ENCODE measurements around the gene CTAG1B.

The CTAG1B gene

GRCh38 chrX:154599531-154599930, 19.6 kb downstream of the CTAG1B start:
- TF ChIP-seq CTCF (IDR thresholded peaks at IDR 0.05; ENCODE audit: borderline replicate concordance, insufficient read depth, low read depth, low read length), result no peak
- H3K4me3 ChIP-seq (ENCODE audit: low read depth, low read length), result no peak overlapping the region

GRCh38 chrX:154598656-154599055, 20.4 kb downstream of the CTAG1B start:
- TF ChIP-seq CTCF (IDR thresholded peaks at IDR 0.05; ENCODE audit: borderline replicate concordance, insufficient read depth, low read depth, low read length), result no peak
- H3K4me3 ChIP-seq (ENCODE audit: low read depth, low read length), result no peak overlapping the region

DNA sequence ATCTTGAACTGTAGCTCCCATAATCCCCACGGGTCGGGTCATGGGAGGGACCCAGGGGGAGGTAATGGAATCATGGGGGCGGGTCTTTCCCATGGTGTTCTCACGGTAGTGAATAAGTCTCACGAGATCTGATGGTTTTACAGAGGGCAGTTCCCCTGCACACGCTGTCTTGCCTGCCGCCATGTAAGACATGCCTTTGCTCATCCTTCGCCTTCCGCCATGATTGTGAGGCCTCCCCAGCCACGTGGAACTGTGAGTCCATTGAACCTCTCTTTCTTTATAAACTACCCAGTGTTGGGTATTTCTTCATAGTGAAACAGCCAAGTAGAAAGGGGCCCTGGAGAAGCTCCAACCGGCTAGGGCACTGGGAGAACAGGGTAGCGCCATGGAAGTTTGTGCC, 21.9 kb downstream of the CTAG1B start:
- TF ChIP-seq CTCF (IDR thresholded peaks at IDR 0.05; ENCODE audit: borderline replicate concordance, insufficient read depth, low read depth, low read length), result no peak
- no peak overlapping the region for H3K4me3 ChIP-seq (ENCODE audit: low read depth, low read length)

DNA sequence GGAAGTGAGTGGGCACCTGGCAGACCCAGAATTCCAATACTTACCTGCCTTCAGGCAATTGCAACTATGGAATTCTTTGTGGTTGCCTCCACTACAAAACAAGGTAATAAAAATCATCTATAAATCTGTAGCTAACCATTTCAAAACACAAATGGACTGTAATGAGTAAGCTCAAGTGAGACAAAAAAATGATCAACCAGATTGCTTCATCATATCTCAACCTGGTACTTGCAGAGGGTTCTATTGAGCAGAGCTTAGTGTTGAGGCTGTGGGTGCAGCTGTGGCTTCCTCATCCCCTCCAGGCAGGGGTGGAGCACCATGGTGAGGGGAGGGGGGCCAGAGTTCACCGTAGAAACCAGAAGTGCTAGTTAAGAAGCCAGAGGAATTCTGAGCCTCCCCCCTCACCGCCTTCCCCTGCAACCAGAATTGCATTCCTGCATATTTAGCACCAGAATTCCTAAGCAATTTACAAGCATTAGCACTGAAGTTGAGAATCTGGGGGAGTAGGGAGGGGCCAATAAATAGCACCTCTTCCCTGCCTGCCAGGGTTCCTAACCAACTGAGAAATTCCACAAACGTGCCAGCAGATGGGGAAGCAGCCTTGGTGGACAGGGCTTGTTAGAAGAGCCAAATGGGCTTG, 22.7 kb downstream of the CTAG1B start:
- TF ChIP-seq CTCF (IDR thresholded peaks at IDR 0.05; ENCODE audit: borderline replicate concordance, insufficient read depth, low read depth, low read length), result no peak
- H3K4me3 ChIP-seq (ENCODE audit: low read depth, low read length), result no peak overlapping the region

- no peak for TF ChIP-seq CTCF (IDR thresholded peaks at IDR 0.05; ENCODE audit: borderline replicate concordance, insufficient read depth, low read depth, low read length)
- no peak overlapping the region for H3K4me3 ChIP-seq (ENCODE audit: low read depth, low read length)
These were observed 23.4 kb downstream of the CTAG1B start for GRCh38 chrX:154595559-154596249.

DNA sequence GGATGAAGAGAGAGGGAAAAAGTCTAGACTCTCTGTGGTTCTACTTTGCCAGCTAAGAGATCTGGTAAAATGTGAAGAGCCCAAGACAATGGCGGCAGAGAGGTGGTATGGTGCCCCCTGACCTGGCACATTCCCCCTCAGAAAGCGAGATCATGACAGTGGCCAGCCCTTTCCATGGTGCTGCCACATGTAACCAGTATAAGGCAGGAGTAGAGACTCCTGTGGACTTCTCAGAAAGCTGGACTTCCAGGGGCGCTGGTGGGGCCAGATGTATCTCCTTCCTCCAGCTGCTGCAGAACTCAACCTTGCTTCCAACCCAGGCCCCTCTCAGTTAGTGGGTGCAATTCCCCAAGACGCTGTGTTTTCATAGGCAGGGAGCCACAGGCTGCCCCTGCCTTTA, 24.6 kb downstream of the CTAG1B start:
- TF ChIP-seq CTCF (IDR thresholded peaks at IDR 0.05; ENCODE audit: borderline replicate concordance, insufficient read depth, low read depth, low read length), result no peak
- H3K4me3 ChIP-seq (ENCODE audit: low read depth, low read length), result no peak overlapping the region

DNA sequence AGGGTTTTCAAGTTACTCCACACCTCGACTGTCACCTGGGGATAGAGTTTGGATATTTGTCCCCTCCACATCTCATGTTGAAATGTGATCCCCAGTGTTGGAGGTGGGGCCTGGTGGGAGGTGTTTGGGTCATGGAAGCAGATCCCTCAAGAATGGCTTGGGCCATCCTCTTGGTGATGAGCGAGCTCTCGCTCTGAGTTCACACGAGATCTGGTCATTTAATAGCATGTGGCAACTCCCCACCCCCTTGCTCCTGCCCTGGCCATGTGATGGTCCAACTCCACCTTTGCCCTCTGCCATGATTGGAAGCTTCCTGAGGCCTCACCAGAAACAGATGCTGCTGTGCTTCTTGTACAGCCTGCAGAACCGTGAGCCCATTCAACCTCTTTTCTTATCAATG, 25.9 kb downstream of the CTAG1B start:
- no peak for TF ChIP-seq CTCF (IDR thresholded peaks at IDR 0.05; ENCODE audit: borderline replicate concordance, insufficient read depth, low read depth, low read length)
- H3K4me3 ChIP-seq (ENCODE audit: low read depth, low read length), result no peak overlapping the region
